GM23248 (cell line): Measurements from ENCODE around the gene P2RX1. TPM values are rescaled to one million over a fixed set of nuclear protein-coding genes. Genes with fewer than 3 reads are reported as not detected.

ENCODE experiments used
- DNase-seq: peaks from one replicate; pipeline ENCODE4 v3.0.0-alpha.2; 2015
- H2AFZ ChIP-seq: fragments of 200-600 bp; sonication (generic); 2 replicates; pipeline ENCODE4 v1.6.1; 2016; ENCODE audit warnings: antibody characterized with exemption
- H3F3A ChIP-seq: fragments of 200-600 bp; sonication (generic); 2 replicates; pipeline ENCODE4 v1.6.1; 2016; ENCODE audit warnings: mild to moderate bottlenecking, antibody characterized with exemption, mixed run types; ENCODE audit not compliant: insufficient read depth
- H3K27ac ChIP-seq: fragments of 200-600 bp; sonication (generic); 2 replicates; pipeline ENCODE4 v1.5.1; 2016; ENCODE audit warnings: mild to moderate bottlenecking
- H3K27me3 ChIP-seq: fragments of 200-600 bp; sonication (generic); replicated peaks from 2 replicates; pipeline ENCODE4 v1.6.1; 2016; ENCODE audit warnings: mild to moderate bottlenecking; ENCODE audit not compliant: insufficient read depth
- H3K36me3 ChIP-seq: fragments of 200-600 bp; sonication (generic); 2 replicates; pipeline ENCODE4 v1.6.1; 2016; ENCODE audit warnings: low read depth, mild to moderate bottlenecking
- H3K4me1 ChIP-seq: fragments of 200-600 bp; sonication (generic); 2 replicates; pipeline ENCODE4 v1.6.1; 2016; ENCODE audit warnings: mild to moderate bottlenecking; ENCODE audit not compliant: insufficient read depth
- H3K4me2 ChIP-seq: fragments of 200-600 bp; sonication (generic); one replicate; pipeline ENCODE4 v1.6.1; 2016; ENCODE audit warnings: mild to moderate bottlenecking; ENCODE audit not compliant: unreplicated experiment
- H3K4me3 ChIP-seq: fragments of 200-600 bp; sonication (generic); 2 replicates; pipeline ENCODE4 v1.5.1; 2016; ENCODE audit warnings: mild to moderate bottlenecking
- H3K79me2 ChIP-seq: fragments of 200-600 bp; sonication (generic); 2 replicates; pipeline ENCODE4 v1.6.1; 2016; ENCODE audit warnings: mild to moderate bottlenecking; ENCODE audit not compliant: insufficient read depth
- H3K9ac ChIP-seq: fragments of 200-600 bp; sonication (generic); 2 replicates; pipeline ENCODE4 v1.6.1; 2016; ENCODE audit warnings: mild to moderate bottlenecking
- H3K9me2 ChIP-seq: fragments of 200-600 bp; sonication (generic); 2 replicates; pipeline ENCODE4 v1.6.1; 2016; ENCODE audit warnings: mixed run types, mild to moderate bottlenecking, moderate library complexity; ENCODE audit not compliant: insufficient read depth
- H3K9me3 ChIP-seq: fragments of 200-600 bp; sonication (generic); one replicate; pipeline ENCODE4 v1.6.1; 2017; ENCODE audit warnings: low read depth
- H4K20me1 ChIP-seq: fragments of 200-600 bp; sonication (generic); 2 replicates; pipeline ENCODE4 v1.6.0; 2016; ENCODE audit not compliant: insufficient read depth
- EZH2 ChIP-seq: fragments of 200-600 bp; sonication (generic); IDR thresholded peaks from 2 replicates; pipeline ENCODE4 v1.6.1; 2018; ENCODE audit warnings: antibody characterized with exemption, mild to moderate bottlenecking; ENCODE audit not compliant: insufficient read depth, poor library complexity, severe bottlenecking
- EZH2phosphoT487 ChIP-seq: fragments of 200-600 bp; sonication (generic); IDR thresholded peaks from 2 replicates; pipeline ENCODE4 v1.6.1; 2018; ENCODE audit warnings: antibody characterized with exemption, moderate library complexity, mild to moderate bottlenecking, low read depth; ENCODE audit not compliant: insufficient read depth
- WGBS, 2 experiments: methylation state at CpG; one replicate each; pipeline ENCODE4 v1.1.6; 2015 to 2017; ENCODE audit warnings: low lambda C conversion rate in 2 of 2, low coverage in 1 of 2; ENCODE audit errors: missing lambda C conversion rate in 2 of 2; 5-methylcytosine and 5-hydroxymethylcytosine counted together
- in situ Hi-C: fragments of 300-500 bp; cut with MboI; formaldehyde crosslinking; loops from 2 replicates; pipeline ENCODE4 v1.15.0; 2020
- polyA plus RNA-seq: library from polyadenylated mRNA; unstranded; fragments of >200 nt; fragmentation: Nextera tagmentation; extraction: Ambion mirVana; gene quantifications from 2 replicates; pipeline ENCODE4 v1.2.1, GENCODE V29; 2016
- total RNA-seq: library from RNA; depleted of rRNA; stranded (reverse); fragments of >200 nt; shearing (Covaris generic); gene quantifications from 2 replicates; pipeline ENCODE4 v1.2.3, GENCODE V29; 2014

Gene P2RX1
- total and polyA plus RNA-seq, 2 experiments from 2014 or later, result not detected

DNA sequence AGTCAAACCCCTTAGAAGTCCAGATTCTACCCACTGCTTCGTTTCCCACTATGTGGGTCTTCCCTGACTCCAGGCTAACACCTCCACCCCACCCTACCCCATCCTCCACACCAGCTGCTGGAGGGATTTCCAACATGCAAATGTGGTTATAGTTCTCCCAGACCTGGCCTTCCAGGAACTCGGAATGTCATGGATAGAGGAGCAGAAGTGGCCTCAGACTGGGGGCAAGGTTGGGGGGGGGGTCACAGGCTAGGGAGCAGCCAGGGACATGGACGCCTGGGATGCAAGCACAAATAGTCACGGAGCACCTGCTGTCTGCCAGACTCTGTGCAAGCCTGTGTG is 25.4 kb downstream of the P2RX1 start:
- Histone ChIP-seq H3K27ac (peak overlapping the region; percentile 96), H3K9me3 (no peaks in the 10 kb centered on the region), H3K4me3 (peak overlapping the region; percentile 44), H3K9me2 (no peaks in the 10 kb centered on the region), H4K20me1 (no peaks in the 10 kb centered on the region), H3K4me2 (peak overlapping the region; percentile 19), H2AFZ (no peak overlapping the region), H3F3A (peaks cover 33% of the 10 kb centered on the region), H3K9ac (peak overlapping the region; percentile 79), H3K36me3 (no peaks in the 10 kb centered on the region), H3K4me1 (peaks cover 43% of the 10 kb centered on the region), H3K79me2 (peaks cover 17% of the 10 kb centered on the region), H3K27me3 (no peaks in the 10 kb centered on the region)
- 41 to 44% methylated on average over 4 of the region's 4 CpGs for WGBS, 2 experiments
- no peak for DNase-seq
- in situ Hi-C loops, result no loop called here
- TF ChIP-seq EZH2phosphoT487 (no peak), EZH2 (no peak)

DNA sequence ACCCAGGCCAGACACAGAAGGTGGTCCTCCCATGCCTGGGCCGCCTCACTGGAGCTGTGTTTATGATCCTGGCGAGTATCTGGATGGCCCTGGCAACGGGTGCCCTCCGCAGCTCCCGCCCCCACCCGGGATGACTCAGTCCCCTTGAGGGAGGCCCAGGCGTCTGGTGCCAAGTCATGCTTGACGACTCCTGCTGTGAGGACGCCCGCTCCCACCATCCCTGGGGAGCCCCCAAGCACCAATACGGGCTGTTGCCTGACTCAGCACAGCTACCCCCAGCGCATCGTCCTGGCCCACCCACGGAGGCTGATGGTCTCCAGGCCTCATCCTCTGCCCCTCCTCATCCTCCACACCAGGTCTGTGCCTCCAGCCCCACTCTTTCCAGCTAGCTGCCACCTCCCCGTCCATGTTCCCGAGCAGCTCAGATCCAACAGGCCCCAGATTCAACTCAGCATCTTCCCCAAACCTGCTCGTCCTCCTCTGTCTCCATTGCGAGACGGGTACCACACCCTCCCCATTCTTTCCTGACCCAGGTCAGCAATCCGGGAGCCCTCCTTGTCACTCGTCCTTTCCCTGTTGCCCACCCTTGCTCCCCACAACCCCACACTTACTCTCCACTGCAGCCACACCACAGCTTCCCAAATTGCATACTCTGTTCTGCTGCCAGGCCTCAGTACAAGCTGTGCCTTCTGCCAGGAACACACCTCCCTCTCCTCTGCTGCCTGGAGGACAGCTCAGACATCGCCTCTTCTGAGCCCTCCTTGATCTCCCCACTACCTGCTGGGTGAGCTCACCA is 26.0 kb downstream of the P2RX1 start:
- Histone ChIP-seq H2AFZ (0 out of 2 replicates have a peak overlapping the region, but pooled peaks have one; percentile 4), H3K36me3 (no peaks in the 10 kb centered on the region), H3K27me3 (no peaks in the 10 kb centered on the region), H3K27ac (peak overlapping the region; percentile 96), H3K4me3 (peak overlapping the region; percentile 44), H3K4me2 (peak overlapping the region; percentile 35), H3K9me3 (no peaks in the 10 kb centered on the region), H3K79me2 (peaks cover 17% of the 10 kb centered on the region), H3K9ac (peak overlapping the region; percentile 79), H3F3A (peaks cover 33% of the 10 kb centered on the region), H3K9me2 (no peaks in the 10 kb centered on the region), H4K20me1 (no peaks in the 10 kb centered on the region), H3K4me1 (peaks cover 47% of the 10 kb centered on the region)
- no peak for TF ChIP-seq EZH2
- TF ChIP-seq EZH2phosphoT487, result no peak
- WGBS, 2 experiments, result 6 to 9% methylated on average over 19 to 22 of the region's 22 CpGs
- in situ Hi-C loops, result no loop called here
- peak; percentile 98 for DNase-seq

DNA sequence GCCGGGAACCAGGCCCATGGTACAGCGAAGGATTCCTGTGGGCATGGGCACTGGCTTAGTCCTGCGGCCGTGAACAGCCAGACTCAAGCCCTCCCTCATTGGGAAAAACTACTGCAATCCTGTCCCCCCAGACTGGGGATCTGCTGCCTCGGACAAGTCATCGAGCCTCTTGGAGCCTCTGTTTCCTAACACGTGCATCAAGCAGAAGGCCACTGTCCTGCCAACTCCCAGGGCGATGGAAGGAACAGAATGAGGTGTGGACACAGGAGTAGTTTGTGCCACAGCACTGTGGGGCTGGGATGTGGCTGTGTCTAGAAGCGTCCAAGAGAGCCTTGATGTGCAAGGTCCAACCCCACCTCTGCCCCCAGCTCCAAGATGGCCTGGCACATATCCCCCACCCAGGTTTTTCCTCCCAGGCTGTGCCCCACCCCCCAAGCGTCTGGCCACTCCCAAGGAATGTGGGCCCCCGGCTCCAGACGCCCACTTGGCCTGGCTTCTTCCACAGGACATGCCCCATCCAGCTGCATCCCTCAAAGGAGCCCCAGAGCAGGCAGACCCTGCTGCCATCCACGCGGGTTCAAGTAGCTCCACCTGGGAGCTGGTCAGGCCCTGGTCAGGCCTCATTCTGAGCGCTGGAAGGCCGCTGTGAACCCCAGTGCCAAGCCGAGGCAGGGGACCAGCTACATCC is 26.8 kb downstream of the P2RX1 start:
- no peak overlapping the region for H3K4me3 ChIP-seq
- H3K4me1 ChIP-seq, result peaks cover 47% of the 10 kb centered on the region
- H3K36me3 ChIP-seq, result no peaks in the 10 kb centered on the region
- peak overlapping the region; percentile 79 for H3K9ac ChIP-seq
- TF ChIP-seq EZH2phosphoT487 (no peak), EZH2 (no peak)
- H4K20me1 ChIP-seq, result no peaks in the 10 kb centered on the region
- H3K27me3 ChIP-seq, result no peaks in the 10 kb centered on the region
- no peaks in the 10 kb centered on the region for H3K9me2 ChIP-seq
- 53 to 56% methylated on average over 17 of the region's 17 CpGs for WGBS, 2 experiments
- peak overlapping the region; percentile 35 for H3K4me2 ChIP-seq
- no peak overlapping the region for H2AFZ ChIP-seq
- peak; percentile 31 for DNase-seq
- peaks cover 17% of the 10 kb centered on the region for H3K79me2 ChIP-seq
- peak overlapping the region; percentile 96 for H3K27ac ChIP-seq
- in situ Hi-C loops, result no loop called here
- H3K9me3 ChIP-seq, result no peaks in the 10 kb centered on the region
- peaks cover 33% of the 10 kb centered on the region for H3F3A ChIP-seq

DNA sequence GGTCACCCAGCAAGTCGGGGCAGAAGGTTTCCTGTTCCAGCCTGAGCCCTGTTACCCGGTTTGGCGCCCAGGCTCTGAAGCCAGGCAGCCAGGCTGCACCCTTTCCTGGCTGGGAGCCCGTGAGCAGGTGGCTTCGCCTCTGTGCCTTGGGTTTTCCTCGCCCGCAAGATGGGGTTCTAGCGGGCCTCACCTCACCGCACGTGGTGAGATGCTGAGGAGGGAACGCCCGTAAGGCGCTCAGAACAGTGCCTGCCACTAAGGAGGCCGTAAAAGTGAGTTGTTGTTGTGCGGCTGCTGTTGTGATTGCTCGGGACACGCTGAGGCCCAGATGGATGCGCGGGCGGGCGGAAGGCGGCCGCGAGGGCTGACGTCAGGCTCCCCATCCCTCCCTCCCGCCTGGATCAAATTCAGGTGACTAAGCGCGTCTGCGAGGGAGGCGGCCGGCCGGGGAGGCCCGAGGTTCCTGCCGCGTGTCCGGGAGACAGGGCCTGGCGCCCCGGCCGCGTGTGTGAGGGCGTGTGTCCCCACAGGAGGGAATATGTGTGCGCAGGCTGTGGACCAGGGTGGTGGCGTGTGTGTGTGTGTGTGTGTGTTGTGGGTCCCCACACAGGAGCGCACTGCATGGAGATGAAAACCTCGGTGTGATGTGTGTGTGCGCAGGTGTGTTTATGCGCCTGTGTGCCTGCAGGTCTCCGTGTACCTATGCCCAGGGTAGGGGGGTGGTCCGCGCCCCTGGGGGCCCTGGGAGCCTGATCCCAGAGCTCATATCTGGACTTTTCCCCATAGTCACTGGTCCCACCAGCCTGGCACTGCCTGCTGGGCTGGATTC is 27.7 kb downstream of the P2RX1 start:
- H3K36me3 ChIP-seq, result no peaks in the 10 kb centered on the region
- H2AFZ ChIP-seq, result peak overlapping the region; percentile 54
- H3K4me1 ChIP-seq, result peaks cover 47% of the 10 kb centered on the region
- 0 out of 2 replicates have a peak overlapping the region, but pooled peaks have one; percentile 6 for H3K4me3 ChIP-seq
- no peaks in the 10 kb centered on the region for H3K9me2 ChIP-seq
- in situ Hi-C loops, result no loop called here
- peak overlapping the region; percentile 31 for H3K4me2 ChIP-seq
- peak overlapping the region; percentile 96 for H3K27ac ChIP-seq
- 11 to 15% methylated on average over 35 to 50 of the region's 50 CpGs for WGBS, 2 experiments
- H3K9me3 ChIP-seq, result no peaks in the 10 kb centered on the region
- TF ChIP-seq EZH2phosphoT487 (no peak), EZH2 (no peak)
- peak; percentile 99 for DNase-seq
- H3K27me3 ChIP-seq, result no peaks in the 10 kb centered on the region
- H3K9ac ChIP-seq, result peak overlapping the region; percentile 79
- H3F3A ChIP-seq, result peaks cover 33% of the 10 kb centered on the region
- peaks cover 17% of the 10 kb centered on the region for H3K79me2 ChIP-seq
- H4K20me1 ChIP-seq, result no peaks in the 10 kb centered on the region
